Choroid plexus epithelial cell (primary cell): ENCODE measurements around the gene FKBP10.

ENCODE experiments used
- DNase-seq: peaks from one replicate; pipeline ENCODE4 v3.0.0-alpha.2; 2010; ENCODE audit warnings: low read depth
- H3K4me3 ChIP-seq: 2 replicates; pipeline ENCODE4 v1.5.1; 2011; ENCODE audit warnings: low read depth, mild to moderate bottlenecking, control low read depth, low read length, moderate library complexity
- CTCF ChIP-seq: conservative IDR thresholded peaks from 2 replicates; pipeline ENCODE4 v1.5.1; 2011; ENCODE audit warnings: low read depth, mild to moderate bottlenecking, control low read depth, inconsistent platforms, low read length, moderate library complexity

The FKBP10 gene

GRCh38 chr17:41793784-41794539, 18.8 kb upstream of the FKBP10 start:
- DNase-seq: peak; percentile 62
- TF ChIP-seq CTCF: no peak
- no peak overlapping the region for H3K4me3 ChIP-seq

- TF ChIP-seq CTCF: no peak
- DNase-seq: no peak
- H3K4me3 ChIP-seq: no peak overlapping the region
Observed at GRCh38 chr17:41794540-41794975, 18.2 kb upstream of the FKBP10 start.

- no peak overlapping the region for H3K4me3 ChIP-seq
- TF ChIP-seq CTCF: no peak
- no peak for DNase-seq
Observed at GRCh38 chr17:41796121-41796895, 16.5 kb upstream of the FKBP10 start.

- no peak for DNase-seq
- TF ChIP-seq CTCF: no peak
- no peak overlapping the region for H3K4me3 ChIP-seq
Observed at GRCh38 chr17:41797377-41797776, 15.4 kb upstream of the FKBP10 start.

- no peak for DNase-seq
- TF ChIP-seq CTCF: no peak
- H3K4me3 ChIP-seq: no peak overlapping the region
Observed at GRCh38 chr17:41799366-41799765, 13.4 kb upstream of the FKBP10 start.

GRCh38 chr17:41800601-41801373, 12.0 kb upstream of the FKBP10 start:
- no peak overlapping the region for H3K4me3 ChIP-seq
- peak; percentile 40 for DNase-seq
- no peak for TF ChIP-seq CTCF
